PFSK-1 (cell line): ENCODE data around the gene ARFGAP2.
A peak's percentile ranks its signal among the peaks of the same experiment; 100 is the strongest.

Experiments used
- FOXP2 ChIP-seq: optimal IDR thresholded peaks from 2 replicates; pipeline ENCODE3; 2011; ENCODE audit warnings: borderline replicate concordance, control low read depth, inconsistent platforms; ENCODE audit not compliant: insufficient read depth; ENCODE audit errors: extremely low read length, extremely low read depth
- POLR2AphosphoS5 ChIP-seq: IDR thresholded peaks from 2 replicates; pipeline ENCODE4 v1.6.1; 2012; ENCODE audit warnings: low read depth, mild to moderate bottlenecking, control low read depth, low read length, moderate library complexity
- SIN3A ChIP-seq: IDR thresholded peaks from 2 replicates; pipeline ENCODE4 v1.6.1; 2012; ENCODE audit warnings: mild to moderate bottlenecking, low read length, moderate library complexity, borderline replicate concordance; ENCODE audit not compliant: insufficient read depth
- TAF1 ChIP-seq: IDR thresholded peaks from 2 replicates; pipeline ENCODE4 v1.6.1; 2012; ENCODE audit warnings: low read length, control low read depth, borderline replicate concordance; ENCODE audit not compliant: insufficient read depth
- TF ChIP-seq, protein P1 (sequence below), 2 experiments: IDR thresholded peaks; 2 replicates each; pipeline versions ENCODE4 v1.6.1 to v1.8.0; 2011 to 2012; ENCODE audit warnings: low read depth in 2 of 2, low read length in 2 of 2, control low read depth in 1 of 2, inconsistent platforms in 1 of 2, mild to moderate bottlenecking in 1 of 2, moderate library complexity in 1 of 2; ENCODE audit not compliant: insufficient read depth in 1 of 2

Gene ARFGAP2

DNA sequence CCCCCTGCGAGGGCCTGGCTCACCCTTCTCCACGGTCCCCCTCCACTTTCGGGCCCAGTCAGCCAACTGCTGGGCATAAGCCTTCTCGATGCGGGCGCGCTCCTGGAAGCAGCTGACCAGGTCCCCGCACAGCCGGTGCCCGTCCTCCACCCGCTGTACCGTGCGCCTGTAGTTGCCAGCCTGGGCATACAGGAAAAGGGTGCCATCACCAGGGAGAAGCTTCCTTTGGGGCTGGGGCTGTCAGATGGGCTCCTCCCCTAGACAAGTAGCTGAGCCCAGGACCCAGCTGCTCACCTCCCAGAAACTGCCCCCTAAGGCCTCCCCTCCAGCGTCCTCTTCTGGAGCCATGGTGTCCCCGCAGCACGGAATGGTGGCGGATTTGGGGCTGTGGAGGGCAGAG, 5.7 kb upstream of the ARFGAP2 start:
- TF ChIP-seq SIN3A (no peak), POLR2AphosphoS5 (no peak), TAF1 (no peak), FOXP2 (no peak)
- TF ChIP-seq, protein P1, sequence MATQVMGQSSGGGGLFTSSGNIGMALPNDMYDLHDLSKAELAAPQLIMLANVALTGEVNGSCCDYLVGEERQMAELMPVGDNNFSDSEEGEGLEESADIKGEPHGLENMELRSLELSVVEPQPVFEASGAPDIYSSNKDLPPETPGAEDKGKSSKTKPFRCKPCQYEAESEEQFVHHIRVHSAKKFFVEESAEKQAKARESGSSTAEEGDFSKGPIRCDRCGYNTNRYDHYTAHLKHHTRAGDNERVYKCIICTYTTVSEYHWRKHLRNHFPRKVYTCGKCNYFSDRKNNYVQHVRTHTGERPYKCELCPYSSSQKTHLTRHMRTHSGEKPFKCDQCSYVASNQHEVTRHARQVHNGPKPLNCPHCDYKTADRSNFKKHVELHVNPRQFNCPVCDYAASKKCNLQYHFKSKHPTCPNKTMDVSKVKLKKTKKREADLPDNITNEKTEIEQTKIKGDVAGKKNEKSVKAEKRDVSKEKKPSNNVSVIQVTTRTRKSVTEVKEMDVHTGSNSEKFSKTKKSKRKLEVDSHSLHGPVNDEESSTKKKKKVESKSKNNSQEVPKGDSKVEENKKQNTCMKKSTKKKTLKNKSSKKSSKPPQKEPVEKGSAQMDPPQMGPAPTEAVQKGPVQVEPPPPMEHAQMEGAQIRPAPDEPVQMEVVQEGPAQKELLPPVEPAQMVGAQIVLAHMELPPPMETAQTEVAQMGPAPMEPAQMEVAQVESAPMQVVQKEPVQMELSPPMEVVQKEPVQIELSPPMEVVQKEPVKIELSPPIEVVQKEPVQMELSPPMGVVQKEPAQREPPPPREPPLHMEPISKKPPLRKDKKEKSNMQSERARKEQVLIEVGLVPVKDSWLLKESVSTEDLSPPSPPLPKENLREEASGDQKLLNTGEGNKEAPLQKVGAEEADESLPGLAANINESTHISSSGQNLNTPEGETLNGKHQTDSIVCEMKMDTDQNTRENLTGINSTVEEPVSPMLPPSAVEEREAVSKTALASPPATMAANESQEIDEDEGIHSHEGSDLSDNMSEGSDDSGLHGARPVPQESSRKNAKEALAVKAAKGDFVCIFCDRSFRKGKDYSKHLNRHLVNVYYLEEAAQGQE (IDR thresholded peaks at IDR 0.05; ENCODE audit: insufficient read depth in 1 of 2, low read depth in 2 of 2, low read length in 2 of 2), result no peak

DNA sequence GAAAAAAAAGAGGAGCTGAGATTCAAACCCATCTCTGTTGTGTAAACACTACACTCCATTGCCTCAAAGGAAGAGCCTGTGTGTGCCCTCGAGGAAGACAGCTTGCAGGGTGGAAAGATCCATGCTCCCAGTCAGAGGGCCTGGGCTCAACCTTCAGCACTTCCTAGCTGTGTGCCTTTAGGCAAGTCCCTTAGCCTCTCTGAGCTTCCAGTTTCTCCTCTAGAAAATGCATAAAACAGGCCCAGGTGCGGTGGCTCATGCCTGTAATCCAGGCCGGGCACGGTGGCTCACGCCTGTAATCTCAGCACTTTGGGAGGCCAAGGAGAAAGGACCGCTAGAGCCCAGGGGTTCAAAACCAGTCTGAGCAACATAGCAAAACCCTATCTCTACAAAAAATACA, 4.6 kb upstream of the ARFGAP2 start:
- TF ChIP-seq POLR2AphosphoS5 (no peak), FOXP2 (no peak), TAF1 (no peak), SIN3A (no peak)
- TF ChIP-seq, protein P1 (IDR thresholded peaks at IDR 0.05; ENCODE audit: insufficient read depth in 1 of 2, low read depth in 2 of 2, low read length in 2 of 2), result no peak

DNA sequence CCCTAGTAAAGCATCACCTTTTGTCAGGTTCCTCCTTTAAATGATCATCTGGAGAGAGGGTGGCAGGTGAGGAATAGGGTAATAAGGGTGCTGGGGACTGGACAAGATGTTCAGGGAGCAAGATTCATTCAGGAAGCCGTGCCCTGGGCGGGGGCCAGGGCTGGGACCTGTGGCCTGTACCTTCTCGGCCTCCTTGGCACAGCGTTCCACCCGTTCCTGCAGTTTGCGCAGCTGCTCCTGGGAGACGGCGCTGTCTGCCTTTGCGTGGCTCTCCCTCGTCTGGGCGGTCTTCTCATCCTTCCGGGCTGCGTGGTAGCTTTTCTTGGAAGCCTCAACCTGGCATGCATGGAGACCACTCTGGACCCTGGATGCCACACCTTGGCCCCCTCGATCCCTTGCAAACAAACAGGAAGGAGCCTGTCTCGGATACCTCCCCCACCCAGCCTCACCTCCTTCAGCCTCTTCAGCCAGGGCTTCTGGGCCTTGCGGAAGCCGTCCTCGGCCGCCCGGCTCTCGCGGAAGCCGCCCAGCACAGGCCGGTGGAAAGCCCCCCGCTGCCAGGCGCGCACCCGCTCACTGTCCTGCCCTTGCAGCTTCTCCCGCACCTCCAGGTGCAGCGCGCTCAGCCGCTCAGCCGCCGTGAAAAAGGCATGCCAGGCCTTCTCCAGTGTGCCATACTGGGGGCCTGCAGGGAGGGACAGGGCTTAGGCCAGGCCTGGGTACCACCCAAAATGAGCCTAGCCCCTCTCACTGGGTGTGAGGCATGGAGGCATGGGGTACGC, 3.5 kb upstream of the ARFGAP2 start:
- TF ChIP-seq POLR2AphosphoS5, result no peak
- no peak for TF ChIP-seq TAF1
- TF ChIP-seq FOXP2, result no peak
- TF ChIP-seq SIN3A, result no peak
- TF ChIP-seq, protein P1 (IDR thresholded peaks at IDR 0.05; ENCODE audit: insufficient read depth in 1 of 2, low read depth in 2 of 2, low read length in 2 of 2), result no peak

DNA sequence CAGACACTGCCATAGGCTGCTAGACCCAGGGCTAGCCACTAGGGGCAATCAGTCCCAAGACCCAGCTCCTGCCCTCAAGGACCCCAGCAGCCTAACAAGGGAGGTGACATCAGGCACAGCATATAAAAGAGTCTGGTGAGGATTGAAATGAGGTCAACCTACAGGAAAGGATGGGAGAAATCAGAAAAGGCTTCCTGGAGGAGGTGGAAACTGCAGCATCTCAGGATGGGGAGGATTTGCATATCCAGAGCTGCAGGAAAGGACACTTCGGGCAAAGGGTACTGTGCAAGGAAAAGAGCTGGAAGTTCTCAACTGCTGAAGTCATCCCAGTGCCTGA, 2.9 kb upstream of the ARFGAP2 start:
- TF ChIP-seq SIN3A (no peak), TAF1 (no peak), FOXP2 (peak; percentile 68)
- TF ChIP-seq, protein P1 (IDR thresholded peaks at IDR 0.05; ENCODE audit: insufficient read depth in 1 of 2, low read depth in 2 of 2, low read length in 2 of 2), result no peak
